ENCODE data around the gene KRTAP9-3.
"Not testable (repeated sequence)": the region's sequence is repeated elsewhere in the genome, so short reads cannot be mapped to it uniquely, and the experiment has no call there.

Gene KRTAP9-3

DNA sequence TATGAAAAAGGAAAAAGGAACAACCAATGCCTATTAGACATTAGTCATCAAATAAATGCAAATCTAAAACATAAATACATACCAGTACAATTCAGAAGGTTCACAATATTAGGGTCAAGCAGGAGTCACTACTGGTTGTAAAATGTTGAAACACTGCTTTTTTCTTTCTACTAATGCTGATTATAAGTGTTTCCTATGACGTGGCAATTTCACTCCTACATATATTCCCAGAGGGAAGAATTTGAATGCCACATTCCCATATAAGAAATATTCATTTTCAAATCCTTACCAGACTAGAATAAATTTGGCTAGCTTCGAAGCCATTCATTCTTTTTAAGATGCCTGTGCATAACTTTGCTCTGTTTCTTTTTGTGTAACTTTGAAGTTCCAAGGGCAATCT is 8.4 kb upstream of the KRTAP9-3 start:
- H3K4me1 Mint-ChIP-seq = no peaks in the 10 kb centered on the region
- TF ChIP-seq CTCF (IDR thresholded peaks at IDR 0.05; ENCODE audit: unreplicated experiment in 3 of 3) = no peak
- peaks cover 17% of the 10 kb centered on the region for H3K27me3 Mint-ChIP-seq (ENCODE audit: low read depth)
- H3K36me3 Mint-ChIP-seq (ENCODE audit: low read depth) = no peaks in the 10 kb centered on the region
- no peak overlapping the region for H3K27ac Mint-ChIP-seq
- H3K4me3 Mint-ChIP-seq = no peak overlapping the region
- H3K9me3 Mint-ChIP-seq = peaks cover 3% of the 10 kb centered on the region

DNA sequence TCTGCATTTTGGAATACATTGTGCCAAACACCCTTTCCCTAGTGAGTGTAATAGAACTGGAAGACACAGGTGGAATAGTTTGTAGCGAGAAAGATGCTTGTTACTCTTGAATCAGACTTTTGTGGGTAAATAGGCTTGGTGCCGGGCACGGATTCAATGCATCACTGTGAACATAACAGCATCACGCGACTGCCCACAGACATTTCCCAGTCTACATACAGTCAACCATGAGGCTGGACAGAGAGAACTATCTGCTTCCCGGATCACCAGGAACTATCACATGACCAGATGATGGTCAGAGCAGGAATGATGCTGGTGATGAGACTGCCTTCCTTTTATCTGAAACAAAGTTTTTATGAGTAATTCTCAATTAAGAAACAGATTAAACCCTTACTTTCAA is 6.2 kb upstream of the KRTAP9-3 start:
- H3K9me3 Mint-ChIP-seq = no peaks in the 10 kb centered on the region
- no peaks in the 10 kb centered on the region for H3K4me1 Mint-ChIP-seq
- no peaks in the 10 kb centered on the region for H3K36me3 Mint-ChIP-seq (ENCODE audit: low read depth)
- no peak for TF ChIP-seq CTCF (IDR thresholded peaks at IDR 0.05; ENCODE audit: unreplicated experiment in 3 of 3)
- peaks cover 20% of the 10 kb centered on the region for H3K27me3 Mint-ChIP-seq (ENCODE audit: low read depth)
- no peak overlapping the region for H3K27ac Mint-ChIP-seq
- H3K4me3 Mint-ChIP-seq = no peak overlapping the region

GRCh38 chr17:41226598-41227095 is 5.6 kb upstream of the KRTAP9-3 start, which contains the start of gene KRTAP9-2:
Gene KRTAP9-2 (plus strand): TSS chr17:41226648. CDS start chr17:41226655, 7 bp downstream.
- not testable (repeated sequence) for H3K36me3 Mint-ChIP-seq (ENCODE audit: low read depth); H3K4me3 Mint-ChIP-seq; H3K4me1 Mint-ChIP-seq

DNA sequence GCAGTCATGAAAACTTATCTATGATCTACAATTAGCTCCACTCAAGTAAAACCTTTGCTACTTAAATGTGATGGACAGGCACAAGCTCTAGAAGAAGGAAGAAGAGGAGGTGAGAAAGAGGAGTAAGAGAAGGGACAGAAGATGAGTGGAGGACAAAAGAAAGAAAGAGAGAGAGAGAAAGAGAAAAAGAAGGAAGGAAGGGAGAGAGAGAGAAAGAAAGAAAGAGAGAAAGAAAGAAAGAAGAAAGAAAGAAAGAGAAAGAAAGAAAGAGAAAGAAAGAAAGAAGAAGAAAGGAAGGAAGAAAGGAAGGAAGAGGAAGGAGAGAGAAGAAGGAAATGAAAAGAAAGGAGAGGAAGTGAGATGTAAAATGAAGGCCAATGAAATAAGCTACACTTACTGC is 2.2 kb upstream of the KRTAP9-3 start:
- no peaks in the 10 kb centered on the region for H3K9me3 Mint-ChIP-seq
- peaks cover 38% of the 10 kb centered on the region for H3K27me3 Mint-ChIP-seq (ENCODE audit: low read depth)
- H3K27ac Mint-ChIP-seq = no peak overlapping the region
- no peaks in the 10 kb centered on the region for H3K36me3 Mint-ChIP-seq (ENCODE audit: low read depth)
- H3K4me3 Mint-ChIP-seq = no peak overlapping the region
- no peak for TF ChIP-seq CTCF (IDR thresholded peaks at IDR 0.05; ENCODE audit: unreplicated experiment in 3 of 3)
- no peaks in the 10 kb centered on the region for H3K4me1 Mint-ChIP-seq

More at GRCh38 chr17:41226598-41227095, 5.6 kb upstream of the KRTAP9-3 start, which contains the start of gene KRTAP9-2:
- not testable (repeated sequence) for H3K27ac Mint-ChIP-seq, H3K9me3 Mint-ChIP-seq
- H3K27me3 Mint-ChIP-seq (ENCODE audit: low read depth) = peaks cover 21% of the 10 kb centered on the region

- TF ChIP-seq CTCF (IDR thresholded peaks at IDR 0.05; ENCODE audit: unreplicated experiment in 3 of 3) = no peak
- Mint-ChIP-seq H3K36me3 (ENCODE audit: low read depth) (no peaks in the 10 kb centered on the region), H3K4me1 (no peaks in the 10 kb centered on the region), H3K9me3 (no peaks in the 10 kb centered on the region), H3K27ac (no peak overlapping the region), H3K27me3 (ENCODE audit: low read depth) (peaks cover 37% of the 10 kb centered on the region), H3K4me3 (no peak overlapping the region)
These were observed 518 bp upstream of the KRTAP9-3 start for GRCh38 chr17:41231731-41232130.

DNA sequence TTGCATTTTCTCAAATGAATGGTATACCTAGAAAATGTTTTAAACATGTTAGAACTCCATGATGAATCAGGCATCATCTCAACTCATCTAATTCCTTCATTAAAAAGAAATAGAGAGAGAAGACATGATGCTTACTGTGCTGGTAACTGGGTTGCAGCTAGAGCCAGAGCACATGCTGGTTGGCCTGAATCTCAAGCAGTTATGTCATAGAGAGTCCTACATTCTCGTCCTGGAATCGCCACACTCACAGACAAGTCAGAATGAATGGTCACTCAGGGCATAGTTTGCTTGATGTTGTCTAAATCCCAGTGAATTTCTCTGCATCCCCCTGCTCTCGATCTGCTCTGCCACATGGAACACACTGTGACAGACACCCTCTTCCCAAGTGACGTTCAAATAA is 4.9 kb downstream of the KRTAP9-3 start:
- peaks cover 32% of the 10 kb centered on the region for H3K27me3 Mint-ChIP-seq (ENCODE audit: low read depth)
- not testable (repeated sequence) for H3K27ac Mint-ChIP-seq; H3K36me3 Mint-ChIP-seq (ENCODE audit: low read depth); H3K4me1 Mint-ChIP-seq; H3K4me3 Mint-ChIP-seq; H3K9me3 Mint-ChIP-seq

DNA sequence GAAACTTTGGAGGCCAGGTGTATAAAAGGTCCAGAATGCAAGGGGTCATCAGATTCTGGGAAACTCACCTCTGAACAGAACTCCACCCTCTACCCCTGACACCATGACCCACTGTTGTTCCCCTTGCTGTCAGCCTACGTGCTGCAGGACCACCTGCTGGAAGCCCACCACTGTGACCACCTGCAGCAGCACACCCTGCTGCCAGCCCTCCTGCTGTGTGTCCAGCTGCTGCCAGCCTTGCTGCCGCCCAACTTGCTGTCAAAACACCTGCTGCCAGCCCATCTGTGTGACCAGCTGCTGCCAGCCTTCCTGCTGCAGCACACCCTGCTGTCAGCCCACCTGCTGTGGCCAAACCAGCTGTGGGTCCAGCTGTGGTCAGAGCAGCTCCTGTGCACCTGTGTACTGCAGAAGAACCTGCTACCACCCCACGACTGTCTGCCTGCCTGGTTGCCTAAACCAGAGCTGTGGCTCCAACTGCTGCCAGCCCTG is 5.7 kb downstream of the KRTAP9-3 start, which contains the start of gene KRTAP9-8:
TSS of gene KRTAP9-8 (plus strand) at position 51 of the 489 bp plus-strand sequence. CDS start at position 104, 53 bp downstream.
- not testable (repeated sequence) for H3K36me3 Mint-ChIP-seq (ENCODE audit: low read depth); H3K4me3 Mint-ChIP-seq; H3K27ac Mint-ChIP-seq; H3K4me1 Mint-ChIP-seq
- peaks cover 14% of the 10 kb centered on the region for H3K9me3 Mint-ChIP-seq
- peaks cover 34% of the 10 kb centered on the region for H3K27me3 Mint-ChIP-seq (ENCODE audit: low read depth)

GRCh38 chr17:41246995-41247787 is 14.9 kb downstream of the KRTAP9-3 start:
- not testable (repeated sequence) for H3K4me3 Mint-ChIP-seq; H3K4me1 Mint-ChIP-seq; H3K9me3 Mint-ChIP-seq; H3K27ac Mint-ChIP-seq; H3K36me3 Mint-ChIP-seq (ENCODE audit: low read depth)
- peaks cover 39% of the 10 kb centered on the region for H3K27me3 Mint-ChIP-seq (ENCODE audit: low read depth)

GRCh38 chr17:41249637-41250240 is 17.5 kb downstream of the KRTAP9-3 start, which contains the start of gene KRTAP9-4:
Gene KRTAP9-4 (plus strand): TSS chr17:41249687. CDS start chr17:41249721, 34 bp downstream.
- H3K4me1 Mint-ChIP-seq, H3K9me3 Mint-ChIP-seq: not testable (repeated sequence)

More at GRCh38 chr17:41249637-41250240, 17.5 kb downstream of the KRTAP9-3 start, which contains the start of gene KRTAP9-4:
- not testable (repeated sequence) for H3K4me3 Mint-ChIP-seq; H3K27ac Mint-ChIP-seq; H3K36me3 Mint-ChIP-seq (ENCODE audit: low read depth)
- H3K27me3 Mint-ChIP-seq (ENCODE audit: low read depth) = peaks cover 55% of the 10 kb centered on the region
